Retina (tissue), 1 donor: ENCODE measurements around the gene WDR81.
"Not testable (repeated sequence)": the region's sequence is repeated elsewhere in the genome, so short reads cannot be mapped to it uniquely, and the experiment has no call there.

ENCODE experiments used
- DNase-seq: peaks from one replicate; pipeline ENCODE4 v3.0.0-alpha.2; 2016

WDR81 gene

GRCh38 chr17:1732241-1732832 is 7.8 kb downstream of the WDR81 start:
- no peak for DNase-seq

- no peak for DNase-seq
Observed at GRCh38 chr17:1732833-1733321, 8.4 kb downstream of the WDR81 start.

- no peak for DNase-seq
Observed at GRCh38 chr17:1733759-1734158, 9.3 kb downstream of the WDR81 start.

- DNase-seq, result no peak
Observed at GRCh38 chr17:1735418-1735817, 10.9 kb downstream of the WDR81 start.

GRCh38 chr17:1735834-1736347 is 11.4 kb downstream of the WDR81 start:
- DNase-seq, result no peak

GRCh38 chr17:1736348-1737281 is 12.1 kb downstream of the WDR81 start:
- peak; percentile 44 for DNase-seq

GRCh38 chr17:1737531-1738291 is 13.2 kb downstream of the WDR81 start:
- no peak for DNase-seq

GRCh38 chr17:1741899-1742298 is 17.4 kb downstream of the WDR81 start:
- not testable (repeated sequence) for DNase-seq

- no peak for DNase-seq
Observed at GRCh38 chr17:1742371-1743087, 18.0 kb downstream of the WDR81 start, which contains the start of gene SERPINF2. TSS of gene SERPINF2 (plus strand) at chr17:1742871. CDS start at chr17:1744996, 2,125 bp downstream.

- no peak for DNase-seq
Observed at GRCh38 chr17:1743088-1743439, 18.6 kb downstream of the WDR81 start.

GRCh38 chr17:1744551-1745512 is 20.3 kb downstream of the WDR81 start:
- DNase-seq, result no peak

- DNase-seq, result no peak
Observed at GRCh38 chr17:1745513-1746020, 21.1 kb downstream of the WDR81 start.

GRCh38 chr17:1746975-1747543 is 22.6 kb downstream of the WDR81 start:
- DNase-seq, result no peak

GRCh38 chr17:1750628-1751027 is 26.1 kb downstream of the WDR81 start:
- DNase-seq, result no peak

GRCh38 chr17:1752425-1753262 is 28.1 kb downstream of the WDR81 start:
- DNase-seq, result no peak

- DNase-seq, result no peak
Observed at GRCh38 chr17:1753767-1754429, 29.4 kb downstream of the WDR81 start.

- no peak for DNase-seq
Observed at GRCh38 chr17:1754430-1755112, 30.1 kb downstream of the WDR81 start.

- DNase-seq, result no peak
Observed at GRCh38 chr17:1755252-1755826, 30.8 kb downstream of the WDR81 start.
